Upper lobe of left lung (tissue), 4 donors: ENCODE data around the gene USP47.

Experiments used
- CTCF ChIP-seq, 6 experiments: fragments of 450-650 bp in 4 of 6; fragments of 200-600 bp in 2 of 6; sonication (generic) in 2 of 6; IDR thresholded peaks; one replicate each; pipeline ENCODE4 v1.5.1; 2016 to 2019; ENCODE audit warnings: antibody characterized with exemption in 6 of 6
- EP300 ChIP-seq, 4 donors: sonication (generic); formaldehyde crosslinking; IDR thresholded peaks; one replicate each; pipeline ENCODE4 v1.5.1; 2017; ENCODE audit warnings: antibody characterized with exemption in 4 of 4, control low read depth in 2 of 4
- POLR2A ChIP-seq, 4 donors: fragments of 450-650 bp; IDR thresholded peaks; one replicate each; pipeline ENCODE4 v1.5.1; 2016 to 2017; ENCODE audit warnings: antibody characterized with exemption in 4 of 4, mild to moderate bottlenecking in 2 of 4

DNA sequence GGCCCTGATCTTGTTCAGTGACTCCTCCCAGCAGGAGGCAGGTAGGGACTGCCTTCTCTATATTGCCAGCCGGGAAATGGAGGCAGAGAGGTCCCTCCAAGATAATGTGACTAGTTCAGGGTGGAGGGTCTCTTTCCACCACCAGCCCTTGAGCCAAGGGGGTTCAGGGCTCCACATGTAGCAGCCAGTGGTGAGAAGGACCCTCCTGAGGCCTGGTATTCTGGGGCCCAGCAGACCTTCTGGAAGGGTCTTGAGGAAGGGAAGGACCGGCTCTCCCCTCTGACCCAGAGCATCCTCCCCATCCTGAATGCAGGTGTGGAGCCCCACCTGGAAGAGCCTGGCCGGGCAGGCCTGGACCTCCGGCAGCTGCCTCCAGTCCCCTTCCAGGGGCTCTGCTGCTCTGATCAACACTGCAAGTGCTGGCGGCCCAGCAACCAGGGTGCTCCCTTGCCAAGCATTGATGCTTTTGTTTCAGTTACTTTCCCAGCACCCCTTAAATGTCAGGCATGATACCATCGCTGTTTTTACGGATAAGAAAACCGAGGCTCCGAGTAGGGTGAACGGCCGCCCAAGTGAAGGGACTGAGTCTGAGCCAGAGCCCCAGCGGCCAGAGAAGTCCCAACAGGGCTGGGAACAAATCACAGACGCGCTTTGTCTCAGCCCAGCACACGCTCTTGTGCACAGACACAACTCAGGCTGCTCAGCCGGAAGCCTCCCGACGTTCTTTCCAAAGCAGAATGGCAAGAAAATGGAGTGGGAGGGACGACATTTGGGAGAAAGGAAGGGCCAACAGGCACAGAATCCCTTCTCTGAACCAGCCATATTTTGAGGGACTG lies 127.8 kb downstream of the USP47 start:
- TF ChIP-seq CTCF (IDR thresholded peaks at IDR 0.05): no peak
- TF ChIP-seq POLR2A (IDR thresholded peaks at IDR 0.05): no peak
- TF ChIP-seq EP300 (IDR thresholded peaks at IDR 0.05): no peak
